ENCODE data around the gene IKZF5.

DNA sequence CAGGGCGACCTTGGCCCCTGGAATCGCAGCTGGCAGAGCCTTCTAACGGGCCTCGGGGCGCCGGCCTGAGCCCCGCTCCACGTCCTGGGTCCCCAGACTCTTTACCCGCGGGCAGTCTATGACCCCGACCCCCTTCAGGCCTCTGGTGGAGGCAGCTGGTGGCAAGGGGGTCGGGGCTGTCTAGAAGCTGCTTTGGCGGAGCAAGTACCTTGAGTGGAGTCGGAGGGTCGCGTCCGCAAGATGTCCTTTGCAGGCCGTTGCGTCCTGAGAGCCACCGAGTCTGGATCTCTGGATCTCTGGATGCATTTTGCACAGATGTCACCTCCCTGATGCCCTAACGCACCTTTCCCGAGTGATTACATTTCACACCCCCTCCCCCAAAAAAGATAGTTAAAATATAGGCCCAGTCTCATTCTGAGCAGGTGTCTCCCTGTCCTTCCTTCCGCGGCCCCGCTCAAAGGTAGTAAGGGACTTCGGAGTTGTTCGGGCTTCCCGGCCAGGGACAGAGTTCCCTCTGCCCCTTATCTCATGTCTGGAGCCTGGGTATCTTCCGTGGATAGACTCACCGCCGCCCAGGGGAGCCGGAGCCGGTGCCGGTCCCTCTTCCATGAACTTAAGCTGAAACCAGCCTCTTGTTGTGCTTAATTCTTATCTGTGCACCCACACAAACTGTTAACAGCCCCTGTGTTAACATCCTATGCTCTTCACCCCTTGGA lies 668 bp upstream of the IKZF5 start:
- TF ChIP-seq, protein P1, sequence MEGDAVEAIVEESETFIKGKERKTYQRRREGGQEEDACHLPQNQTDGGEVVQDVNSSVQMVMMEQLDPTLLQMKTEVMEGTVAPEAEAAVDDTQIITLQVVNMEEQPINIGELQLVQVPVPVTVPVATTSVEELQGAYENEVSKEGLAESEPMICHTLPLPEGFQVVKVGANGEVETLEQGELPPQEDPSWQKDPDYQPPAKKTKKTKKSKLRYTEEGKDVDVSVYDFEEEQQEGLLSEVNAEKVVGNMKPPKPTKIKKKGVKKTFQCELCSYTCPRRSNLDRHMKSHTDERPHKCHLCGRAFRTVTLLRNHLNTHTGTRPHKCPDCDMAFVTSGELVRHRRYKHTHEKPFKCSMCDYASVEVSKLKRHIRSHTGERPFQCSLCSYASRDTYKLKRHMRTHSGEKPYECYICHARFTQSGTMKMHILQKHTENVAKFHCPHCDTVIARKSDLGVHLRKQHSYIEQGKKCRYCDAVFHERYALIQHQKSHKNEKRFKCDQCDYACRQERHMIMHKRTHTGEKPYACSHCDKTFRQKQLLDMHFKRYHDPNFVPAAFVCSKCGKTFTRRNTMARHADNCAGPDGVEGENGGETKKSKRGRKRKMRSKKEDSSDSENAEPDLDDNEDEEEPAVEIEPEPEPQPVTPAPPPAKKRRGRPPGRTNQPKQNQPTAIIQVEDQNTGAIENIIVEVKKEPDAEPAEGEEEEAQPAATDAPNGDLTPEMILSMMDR (IDR thresholded peaks at IDR 0.05), result no peak
- TF ChIP-seq EZH2 (IDR thresholded peaks at IDR 0.05; ENCODE audit: borderline replicate concordance, insufficient read depth, low read depth, low read length, poor library complexity, severe bottlenecking), result no peak

Measured in B cell (primary cell).